ENCODE results near the gene NTNG2. TPM values are rescaled to one million over a fixed set of nuclear protein-coding genes. Genes with fewer than 3 reads are reported as not detected.

The NTNG2 gene
- total RNA-seq, 1 donor, result 2.4 TPM

- TF ChIP-seq CTCF (IDR thresholded peaks at IDR 0.05; ENCODE audit: insufficient read depth, low read length), result peak; percentile 97
- H3K4me3 ChIP-seq (ENCODE audit: low read depth, low read length), result no peak overlapping the region
- peak; percentile 71 for DNase-seq (ENCODE audit: low read depth)
Measured at GRCh38 chr9:132235894-132236661, 74.2 kb downstream of the NTNG2 start.

- no peak for DNase-seq (ENCODE audit: low read depth)
- no peak for TF ChIP-seq CTCF (IDR thresholded peaks at IDR 0.05; ENCODE audit: insufficient read depth, low read length)
- H3K4me3 ChIP-seq (ENCODE audit: low read depth, low read length), result no peak overlapping the region
Measured at GRCh38 chr9:132236662-132237311, 74.9 kb downstream of the NTNG2 start.

DNA sequence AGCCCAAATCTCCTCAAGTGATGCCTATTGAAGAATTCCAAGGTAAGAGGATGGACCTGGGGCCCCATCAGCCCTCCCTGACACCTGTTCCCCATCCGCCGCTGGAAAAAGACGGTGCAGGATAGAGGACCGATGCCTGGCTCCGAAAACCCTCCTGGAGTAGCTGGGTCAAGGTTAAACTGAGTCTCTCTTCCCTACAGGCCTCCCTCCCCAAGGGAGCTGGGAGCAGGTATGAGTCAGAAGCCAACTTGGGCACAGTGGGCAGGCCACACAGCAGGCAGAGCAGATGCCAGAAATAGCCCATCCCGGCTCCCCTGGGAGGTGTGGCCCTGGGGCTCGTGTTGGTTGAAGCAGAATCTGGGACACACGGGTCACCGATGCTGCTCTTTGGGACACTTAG lies 75.6 kb downstream of the NTNG2 start:
- H3K4me3 ChIP-seq (ENCODE audit: low read depth, low read length), result no peak overlapping the region
- no peak for DNase-seq (ENCODE audit: low read depth)
- TF ChIP-seq CTCF (IDR thresholded peaks at IDR 0.05; ENCODE audit: insufficient read depth, low read length), result no peak

DNA sequence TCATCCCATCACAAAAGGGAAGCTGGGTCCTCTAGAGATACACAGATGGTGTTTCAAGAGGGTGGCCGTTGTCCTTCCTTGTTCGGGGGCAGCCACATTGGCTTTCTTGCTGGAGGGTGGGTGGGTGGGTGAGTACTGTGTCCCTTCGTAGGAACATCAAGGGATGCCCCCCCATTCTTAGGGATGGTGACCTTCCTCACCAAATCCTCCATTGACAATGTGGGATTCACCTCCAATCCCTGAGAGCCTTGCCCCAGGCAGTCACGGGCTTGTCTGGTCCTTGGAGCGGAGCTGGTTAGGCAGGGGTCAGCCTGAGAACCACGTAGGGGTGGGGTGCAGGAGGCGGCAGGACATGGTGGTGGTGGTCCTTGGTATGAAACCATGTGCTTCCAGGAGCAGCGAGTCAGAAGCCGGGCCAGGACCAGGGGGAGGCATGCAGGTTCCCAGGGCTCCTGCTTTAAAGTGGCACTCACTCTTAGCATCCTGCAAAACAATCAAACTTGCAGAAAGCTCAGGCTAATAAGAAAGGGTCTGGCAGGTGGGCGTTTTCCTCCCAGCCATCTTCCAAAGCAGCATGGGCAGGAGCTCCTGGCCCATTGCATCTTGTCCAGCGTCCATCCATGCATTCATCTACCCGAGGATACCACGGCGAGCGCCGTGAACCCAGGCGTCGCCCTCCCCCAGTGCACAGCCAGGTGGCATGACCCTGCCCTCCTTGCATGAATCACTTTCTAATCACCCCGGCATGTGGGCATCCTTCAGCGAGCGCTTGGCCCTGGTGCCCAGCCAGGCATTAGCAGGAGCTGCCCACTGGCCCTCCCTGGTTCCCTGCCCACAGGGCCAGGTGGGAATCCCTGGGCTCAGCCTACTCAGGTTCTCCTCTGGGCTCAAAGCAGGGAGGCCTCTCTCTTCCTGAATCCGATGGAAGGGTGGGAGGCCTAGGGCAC lies 76.4 kb downstream of the NTNG2 start:
- no peak overlapping the region for H3K4me3 ChIP-seq (ENCODE audit: low read depth, low read length)
- TF ChIP-seq CTCF (IDR thresholded peaks at IDR 0.05; ENCODE audit: insufficient read depth, low read length), result no peak
- DNase-seq (ENCODE audit: low read depth), result no peak

GRCh38 chr9:132238992-132239391 lies 77.1 kb downstream of the NTNG2 start:
- no peak for DNase-seq (ENCODE audit: low read depth)
- TF ChIP-seq CTCF (IDR thresholded peaks at IDR 0.05; ENCODE audit: insufficient read depth, low read length), result no peak
- no peak overlapping the region for H3K4me3 ChIP-seq (ENCODE audit: low read depth, low read length)

DNA sequence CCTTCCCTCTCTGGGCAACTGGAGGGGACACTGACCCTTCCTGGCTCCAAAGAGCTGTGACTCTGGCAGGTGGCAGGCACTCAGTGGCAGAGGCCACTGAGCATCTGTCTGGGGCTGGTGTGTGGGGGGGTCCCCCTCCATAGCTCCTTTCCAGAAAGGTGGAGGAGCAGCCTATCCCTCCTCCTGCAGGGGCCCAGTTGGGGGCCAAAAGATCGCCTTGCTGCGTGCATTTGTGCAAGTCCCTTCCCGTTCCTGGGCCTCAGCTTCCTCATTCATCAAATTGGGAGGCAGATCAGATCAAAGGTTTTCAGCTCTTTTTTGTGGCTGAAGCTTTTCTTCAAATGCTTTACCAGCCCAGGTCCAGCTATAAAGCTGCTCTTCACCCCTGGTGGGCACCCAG lies 77.7 kb downstream of the NTNG2 start:
- no peak for TF ChIP-seq CTCF (IDR thresholded peaks at IDR 0.05; ENCODE audit: insufficient read depth, low read length)
- no peak overlapping the region for H3K4me3 ChIP-seq (ENCODE audit: low read depth, low read length)
- DNase-seq (ENCODE audit: low read depth), result no peak
